Tibial nerve (tissue), 4 donors: Measurements from ENCODE around the gene ANO9. TPM values are rescaled to one million over a fixed set of nuclear protein-coding genes. Genes with fewer than 3 reads are reported as not detected.
A peak's percentile ranks its signal among the peaks of the same experiment; 100 is the strongest.

ENCODE experiments used
- DNase-seq, 2 donors: peaks; one replicate each; pipeline ENCODE4 v3.0.0-alpha.2; 2019; ENCODE audit warnings: low spot score in 2 of 2
- H3K27ac ChIP-seq, 4 donors: fragments of 200-600 bp; sonication (generic) in 3 of 4; one replicate each; pipeline ENCODE4 v1.5.1; 2017 to 2019; ENCODE audit warnings: mild to moderate bottlenecking in 1 of 4
- H3K27me3 ChIP-seq, 2 donors: fragments of 200-600 bp; sonication (generic) in 1 of 2; one replicate each; pipeline versions ENCODE4 v1.5.1 to v1.6.0; 2017 to 2019
- H3K36me3 ChIP-seq, 3 donors: fragments of 200-600 bp; sonication (generic); one replicate each; pipeline ENCODE4 v1.5.1; 2018 to 2019
- H3K4me1 ChIP-seq, 4 donors: fragments of 200-600 bp; sonication (generic) in 3 of 4; one replicate each; pipeline ENCODE4 v1.5.1; 2017 to 2019
- H3K4me3 ChIP-seq, 4 donors: fragments of 200-600 bp; sonication (generic) in 3 of 4; one replicate each; pipeline ENCODE4 v1.5.1; 2017 to 2019; ENCODE audit warnings: mild to moderate bottlenecking in 1 of 4, moderate library complexity in 1 of 4
- H3K9me3 ChIP-seq, 4 donors: fragments of 200-600 bp; sonication (generic) in 3 of 4; one replicate each; pipeline ENCODE4 v1.5.1; 2017 to 2019
- CTCF ChIP-seq, 5 experiments: fragments of 200-600 bp in 3 of 5; fragments of 450-650 bp in 2 of 5; sonication (generic) in 3 of 5; IDR thresholded peaks; one replicate each; pipeline ENCODE4 v1.5.1; 2016 to 2019; ENCODE audit warnings: antibody characterized with exemption in 5 of 5, mild to moderate bottlenecking in 3 of 5, moderate library complexity in 2 of 5
- EP300 ChIP-seq, 2 donors: sonication (generic); formaldehyde crosslinking; IDR thresholded peaks; one replicate each; pipeline ENCODE4 v1.6.1; 2017; ENCODE audit warnings: antibody characterized with exemption in 2 of 2, mild to moderate bottlenecking in 1 of 2
- POLR2A ChIP-seq, 2 donors: fragments of 450-650 bp; IDR thresholded peaks; one replicate each; pipeline ENCODE4 v1.6.1; 2017; ENCODE audit warnings: antibody characterized with exemption in 2 of 2, mild to moderate bottlenecking in 2 of 2, moderate library complexity in 2 of 2
- WGBS, 2 donors: methylation state at CpG; one replicate each; pipeline ENCODE4 v1.1.5; 2018; 5-methylcytosine and 5-hydroxymethylcytosine counted together
- total RNA-seq, 4 donors: library from RNA; depleted of rRNA; stranded (reverse); fragments of >200 nt; gene quantifications; one replicate each; pipeline ENCODE4 v1.1.0, GENCODE V29; 2016

ANO9 gene
- total RNA-seq, 4 donors from 2014 or later, result 0.78 to 0.90 (median 0.87) TPM; not detected in 1

GRCh38 chr11:376531-377173 lies 65.2 kb downstream of the ANO9 start:
- 94 to 97% methylated on average over 32 to 48 of the region's 70 CpGs for WGBS, 2 donors

DNA sequence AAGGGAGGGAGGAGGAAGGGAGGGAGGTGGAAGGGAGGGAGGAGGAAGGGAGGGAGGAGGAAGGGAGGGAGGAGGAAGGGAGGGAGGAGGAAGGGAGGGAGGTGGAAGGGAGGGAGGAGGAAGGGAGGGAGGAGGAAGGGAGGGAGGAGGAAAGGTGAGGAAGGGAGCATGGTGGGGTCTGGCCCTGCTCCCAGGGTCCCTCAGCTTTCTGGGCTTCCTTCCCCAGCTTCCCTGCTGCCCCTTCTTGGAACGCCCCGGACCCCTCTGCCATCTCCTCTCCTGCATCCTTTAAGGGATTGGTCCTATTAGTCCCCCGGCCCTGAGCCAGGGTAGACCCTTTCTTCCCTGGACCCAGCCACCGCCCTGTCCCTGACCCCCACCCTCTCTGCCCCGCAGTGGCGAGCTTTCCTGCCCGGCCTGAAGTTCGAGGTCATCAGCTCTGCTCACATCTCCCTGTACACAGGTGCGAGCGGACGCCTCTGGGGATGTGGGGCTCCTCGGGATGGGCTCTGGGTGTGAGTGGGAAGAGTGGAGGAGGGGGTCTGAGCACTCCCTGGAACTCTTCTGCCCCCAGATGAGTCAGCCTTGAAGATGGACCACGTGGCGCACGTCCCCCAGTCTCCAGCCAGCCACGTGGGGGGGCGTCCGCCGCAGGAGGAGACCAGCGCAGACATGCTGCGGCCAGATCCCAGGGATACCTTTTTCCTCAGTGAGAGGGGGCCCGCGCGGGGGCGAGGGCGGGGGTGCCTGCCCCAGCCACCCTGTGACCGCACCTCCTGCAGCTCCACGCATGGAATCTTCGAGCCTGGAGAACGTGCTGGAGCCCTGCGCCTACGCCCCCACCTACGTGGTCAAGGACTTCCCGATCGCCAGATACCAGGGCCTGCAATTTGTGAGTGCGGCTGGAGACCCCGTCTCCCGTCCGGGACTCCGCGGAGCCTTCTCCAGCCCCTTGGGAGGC lies 66.5 kb downstream of the ANO9 start:
- peaks cover 0 to 23% (median 3%) of the 10 kb centered on the region in 4 donors for H3K4me1 ChIP-seq
- peak overlapping the region in 1 of 4 donors; percentile 67 for H3K27ac ChIP-seq
- DNase-seq, result no peak
- TF ChIP-seq EP300 (IDR thresholded peaks at IDR 0.05) (no peak), POLR2A (IDR thresholded peaks at IDR 0.05) (no peak), CTCF (IDR thresholded peaks at IDR 0.05) (no peak)
- H3K36me3 ChIP-seq, result peaks cover 0 to 48% (median 0%) of the 10 kb centered on the region in 3 donors
- WGBS, 2 donors, result 87 to 91% methylated on average over 41 of the region's 41 CpGs
- no peaks in the 10 kb centered on the region for H3K9me3 ChIP-seq
- H3K27me3 ChIP-seq, result peaks cover 0 to 8% of the 10 kb centered on the region in 2 donors
- H3K4me3 ChIP-seq, result no peak overlapping the region

More at GRCh38 chr11:376531-377173, 65.2 kb downstream of the ANO9 start:
- DNase-seq, result no peak
- peaks cover 0 to 52% (median 0%) of the 10 kb centered on the region in 3 donors for H3K36me3 ChIP-seq
- peaks cover 0 to 19% (median 3%) of the 10 kb centered on the region in 4 donors for H3K4me1 ChIP-seq
- no peak overlapping the region for H3K4me3 ChIP-seq
- TF ChIP-seq EP300 (IDR thresholded peaks at IDR 0.05) (no peak), POLR2A (IDR thresholded peaks at IDR 0.05) (no peak), CTCF (IDR thresholded peaks at IDR 0.05) (no peak)
- H3K27ac ChIP-seq, result no peak overlapping the region
- H3K27me3 ChIP-seq, result no peaks in the 10 kb centered on the region
- no peaks in the 10 kb centered on the region for H3K9me3 ChIP-seq

DNA sequence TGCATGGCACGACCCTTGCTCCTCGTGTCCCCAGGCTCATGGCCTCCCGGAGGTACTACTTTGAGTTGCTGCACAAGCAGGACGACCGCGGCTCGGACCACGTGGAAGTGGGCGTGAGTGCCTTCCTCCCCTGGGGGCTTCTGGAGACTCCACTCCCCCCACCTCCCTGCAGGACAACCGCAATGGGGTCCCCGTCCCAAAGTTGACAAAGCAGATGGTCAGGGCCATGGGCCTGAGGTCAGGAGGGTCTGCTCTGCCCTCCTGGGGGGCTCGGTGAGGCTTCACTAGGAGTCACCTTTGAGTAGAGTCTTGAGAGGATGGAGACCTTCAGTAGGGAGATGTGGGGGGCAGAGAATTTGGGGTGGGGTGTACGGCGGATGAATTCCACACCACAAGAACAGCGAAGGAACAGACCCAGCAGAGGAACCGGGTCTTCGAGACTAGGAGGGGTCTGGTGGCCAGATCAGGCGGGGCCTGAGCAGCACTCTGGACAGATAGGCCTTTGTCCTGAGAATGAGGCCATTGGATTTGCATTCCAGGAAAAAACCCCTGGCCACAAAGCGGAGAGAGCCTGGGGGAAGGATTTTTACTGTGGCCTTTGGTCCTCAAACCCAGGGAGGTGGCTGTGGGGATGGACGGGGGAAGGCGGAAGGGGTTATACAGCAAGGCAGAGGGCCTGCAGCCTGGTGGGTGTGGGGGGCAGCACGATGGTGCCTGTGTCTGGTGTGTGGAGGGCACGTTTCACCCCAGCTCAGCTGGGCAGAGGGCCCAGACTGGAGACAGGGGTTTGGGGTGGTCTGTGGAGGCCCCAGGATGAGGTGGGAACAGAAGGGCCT lies 67.9 kb downstream of the ANO9 start:
- no peak for DNase-seq
- H3K4me3 ChIP-seq, result no peak overlapping the region
- peaks cover 0 to 12% of the 10 kb centered on the region in 2 donors for H3K27me3 ChIP-seq
- peak overlapping the region in 3 of 4 donors; percentile 50 to 87 (median 71) for H3K27ac ChIP-seq
- TF ChIP-seq EP300 (IDR thresholded peaks at IDR 0.05) (no peak), CTCF (IDR thresholded peaks at IDR 0.05) (no peak)
- H3K4me1 ChIP-seq, result peaks cover 0 to 29% (median 3%) of the 10 kb centered on the region in 4 donors
- no peaks in the 10 kb centered on the region for H3K9me3 ChIP-seq
- H3K36me3 ChIP-seq, result peaks cover 0 to 34% (median 0%) of the 10 kb centered on the region in 3 donors
- WGBS, 2 donors, result 40 to 69% methylated on average over 22 to 23 of the region's 23 CpGs

DNA sequence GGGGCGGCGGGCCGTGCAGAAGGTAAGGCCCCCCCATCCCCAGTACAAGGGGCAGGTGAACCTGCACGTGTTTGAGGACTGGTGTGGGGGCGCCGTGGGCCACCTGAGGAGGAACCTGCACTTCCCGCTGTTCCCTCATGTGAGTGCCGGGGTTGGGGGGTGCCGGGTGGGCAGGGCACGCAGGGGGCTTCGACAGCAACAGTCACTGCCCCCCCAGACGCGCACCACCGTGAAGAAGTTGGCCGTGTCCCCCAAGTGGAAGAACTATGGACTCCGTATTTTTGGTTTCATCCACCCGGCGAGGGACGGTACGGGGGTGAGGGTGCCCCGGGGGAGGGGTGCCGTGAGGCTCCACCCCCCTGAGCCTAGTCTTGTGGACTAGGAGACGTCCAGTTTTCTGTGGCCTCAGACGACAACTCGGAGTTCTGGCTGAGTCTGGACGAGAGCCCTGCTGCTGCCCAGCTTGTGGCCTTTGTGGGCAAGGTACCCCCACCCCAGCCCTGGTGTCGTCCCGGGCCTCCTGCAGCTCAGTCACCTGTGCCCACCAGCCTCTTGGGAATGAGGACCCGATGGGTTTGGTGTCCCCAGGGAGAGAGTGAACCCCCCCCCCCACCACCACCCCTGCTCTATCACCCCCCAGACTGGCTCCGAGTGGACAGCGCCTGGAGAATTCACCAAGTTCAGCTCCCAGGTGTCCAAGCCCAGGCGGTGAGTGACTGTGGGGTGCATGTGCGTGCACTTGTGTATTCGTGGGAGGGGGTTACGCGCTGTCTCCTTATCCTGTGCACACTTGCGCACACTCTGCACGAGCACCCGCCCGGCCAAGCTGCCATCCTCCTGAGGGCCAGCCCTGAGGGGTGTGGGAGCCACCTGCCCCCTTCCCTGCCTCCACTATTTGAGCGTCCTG lies 68.7 kb downstream of the ANO9 start:
- Histone ChIP-seq H3K9me3 (no peaks in the 10 kb centered on the region), H3K27ac (peak overlapping the region in 3 of 4 donors; percentile 50 to 87 (median 71)), H3K4me3 (no peak overlapping the region), H3K4me1 (peaks cover 0 to 38% (median 11%) of the 10 kb centered on the region in 4 donors), H3K27me3 (peaks cover 0 to 20% of the 10 kb centered on the region in 2 donors), H3K36me3 (peaks cover 0 to 25% (median 0%) of the 10 kb centered on the region in 3 donors)
- TF ChIP-seq POLR2A (IDR thresholded peaks at IDR 0.05), result no peak
- 71 to 75% methylated on average over 31 to 32 of the region's 41 CpGs for WGBS, 2 donors
- no peak for DNase-seq
